Activated CD4-positive, alpha-beta T cell treated with anti-CD3 and anti-CD28 coated beads, Interleukin-2, amount 50 U/mL, for 4 hours (primary cell): ENCODE measurements around the gene CCR8.
"Not testable (repeated sequence)": the region's sequence is repeated elsewhere in the genome, so short reads cannot be mapped to it uniquely, and the experiment has no call there.

Experiments
- DNase-seq, 2 experiments: peaks; one replicate each; pipeline ENCODE4 v3.0.0-alpha.2; 2020

CCR8 gene

DNA sequence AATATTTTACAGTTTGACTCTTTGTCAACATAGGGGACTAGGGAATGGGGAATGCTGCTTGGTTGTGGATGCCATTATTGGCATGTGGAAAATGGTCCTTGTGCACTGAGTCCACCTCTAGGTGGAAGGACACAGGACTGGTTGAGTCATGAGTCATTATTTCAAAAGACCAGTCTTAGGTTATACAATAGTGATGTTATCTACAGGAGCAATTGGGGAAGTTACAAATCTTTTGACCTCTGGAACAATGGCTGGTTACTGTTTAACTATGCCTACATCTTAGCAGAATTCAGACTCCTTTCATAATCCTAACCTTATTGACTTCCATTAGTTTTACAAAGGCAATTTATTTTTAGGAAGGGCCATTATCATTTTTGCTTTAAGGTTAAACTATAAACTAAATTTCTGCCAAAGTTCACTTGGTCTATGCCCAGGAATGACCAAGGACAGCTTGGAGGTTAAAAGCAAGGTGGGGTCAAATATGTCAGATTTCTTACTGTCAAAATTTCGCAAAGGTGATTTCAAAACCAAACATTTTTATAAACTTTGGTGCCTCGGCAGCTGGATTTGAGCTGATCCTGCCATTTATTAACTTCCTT, 11.8 kb upstream of the CCR8 start:
- DNase-seq = no peak

DNA sequence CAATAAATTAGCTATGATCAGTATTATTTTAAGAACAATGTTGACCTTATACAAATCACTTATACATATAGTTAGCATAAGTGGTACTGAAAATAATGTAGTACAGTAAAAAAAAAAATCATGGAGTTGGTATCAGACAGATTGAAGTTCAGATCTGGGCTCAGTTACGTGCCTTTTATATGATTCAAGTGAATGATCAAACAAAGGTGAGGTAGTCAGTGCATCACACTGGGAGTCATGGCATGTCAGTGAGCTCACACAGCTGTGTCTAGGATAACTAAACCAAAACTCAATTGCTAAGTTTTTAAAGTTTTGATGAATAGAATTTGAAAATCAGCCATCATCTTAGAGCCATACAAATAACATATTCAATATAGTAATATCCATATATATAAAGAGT, 11.2 kb upstream of the CCR8 start:
- no peak for DNase-seq

DNA sequence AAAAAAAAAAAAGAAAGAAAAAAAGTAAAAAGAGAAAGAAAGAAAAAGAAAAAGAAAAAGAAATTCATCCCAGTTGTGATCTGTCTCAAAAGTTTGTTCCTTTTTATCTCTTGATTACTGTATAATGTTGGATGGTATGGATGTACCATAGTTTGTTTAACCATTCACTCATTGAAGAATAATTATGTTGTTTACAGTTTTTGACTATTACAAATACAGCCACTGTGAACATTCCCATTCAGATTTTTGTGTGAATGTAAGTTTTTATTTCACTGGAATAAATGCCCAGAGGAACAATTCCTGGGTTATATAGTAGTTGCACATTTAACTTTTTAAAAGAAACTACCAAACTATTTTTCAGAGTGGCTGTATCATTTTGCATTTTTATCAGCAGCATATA, 10.3 kb upstream of the CCR8 start:
- DNase-seq = no peak

DNA sequence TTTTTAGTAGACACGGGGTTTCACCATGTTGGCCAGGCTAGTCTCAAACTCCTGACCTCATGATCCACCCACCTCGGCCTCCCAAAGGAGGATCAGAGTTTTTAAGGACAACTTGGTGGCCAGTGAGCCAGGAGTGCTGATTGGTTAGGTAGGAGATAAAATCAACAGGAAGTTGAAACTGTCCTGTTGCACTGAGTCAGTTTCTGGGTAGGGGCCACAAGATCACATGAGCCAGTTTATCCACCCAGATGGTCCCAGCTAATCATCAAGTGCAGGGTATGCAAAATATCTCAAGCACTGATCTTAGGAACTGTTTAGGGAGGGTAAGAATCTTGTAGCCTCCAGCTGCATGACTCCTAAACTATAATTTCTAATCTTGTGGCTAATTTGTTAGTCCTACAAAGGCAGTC, 7.9 kb upstream of the CCR8 start:
- DNase-seq = not testable (repeated sequence)

DNA sequence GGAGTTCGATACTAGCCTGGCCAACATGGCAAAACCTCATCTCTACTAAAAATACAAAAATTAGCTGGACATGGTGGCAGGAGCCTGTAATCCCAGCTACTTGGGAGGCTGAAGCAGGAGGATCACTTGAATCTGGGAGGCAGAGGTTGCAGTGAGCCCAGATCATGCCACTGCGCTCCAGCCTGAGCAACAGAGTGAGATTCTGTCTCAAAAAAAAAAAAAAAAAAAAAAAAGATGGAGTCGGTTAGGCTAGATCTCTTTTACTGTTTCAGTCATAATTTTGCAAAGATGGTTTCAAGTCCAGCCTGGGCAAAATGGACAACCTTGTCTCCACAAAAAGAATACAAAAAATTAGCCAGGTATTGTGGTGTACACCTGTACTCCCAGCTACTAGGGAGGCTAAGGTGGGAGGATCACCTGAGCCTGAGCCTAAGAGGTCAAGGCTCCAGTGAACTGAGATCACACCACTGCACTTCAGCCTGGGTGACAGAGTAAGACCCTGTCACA, 7.2 kb upstream of the CCR8 start:
- DNase-seq = not testable (repeated sequence)

DNA sequence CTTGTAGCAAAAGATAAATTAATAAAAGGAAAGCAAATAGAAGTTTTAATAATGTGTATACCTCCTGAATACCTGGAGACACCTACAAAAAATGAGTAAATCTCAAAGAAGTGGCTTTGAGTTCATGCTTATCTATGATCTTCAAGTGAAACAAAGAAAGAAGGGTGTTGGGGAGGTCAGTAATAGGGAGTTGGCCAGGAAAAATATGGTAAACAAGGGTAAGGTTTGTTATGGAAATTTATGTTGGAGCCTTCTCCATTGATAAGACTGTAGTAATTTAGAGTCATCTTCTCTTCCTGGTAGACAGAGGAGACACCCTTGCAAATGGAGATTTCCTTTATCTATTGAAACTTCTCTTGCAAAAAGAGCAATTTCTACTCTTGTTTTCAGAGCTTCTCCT, 6.6 kb upstream of the CCR8 start:
- DNase-seq = no peak

DNA sequence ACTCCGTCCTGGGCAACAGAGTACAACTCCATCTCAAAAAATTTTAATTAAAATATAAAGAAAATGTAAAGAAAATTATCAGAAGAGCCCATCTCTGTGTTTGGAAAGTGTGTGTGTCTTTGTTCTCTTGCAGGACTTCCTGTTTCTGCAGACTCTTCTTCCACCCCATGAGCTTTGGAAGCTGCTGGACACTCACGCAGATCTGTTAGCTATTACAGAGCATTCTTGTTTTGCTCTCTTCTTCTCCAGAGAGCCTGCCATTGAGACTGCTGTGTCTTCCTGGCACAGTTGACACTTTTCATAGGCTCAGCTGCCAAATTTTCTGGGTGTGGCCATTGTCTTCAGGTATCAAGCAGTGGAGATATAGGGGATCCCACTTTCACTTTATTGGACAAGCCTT, 6.0 kb upstream of the CCR8 start:
- DNase-seq = no peak

DNA sequence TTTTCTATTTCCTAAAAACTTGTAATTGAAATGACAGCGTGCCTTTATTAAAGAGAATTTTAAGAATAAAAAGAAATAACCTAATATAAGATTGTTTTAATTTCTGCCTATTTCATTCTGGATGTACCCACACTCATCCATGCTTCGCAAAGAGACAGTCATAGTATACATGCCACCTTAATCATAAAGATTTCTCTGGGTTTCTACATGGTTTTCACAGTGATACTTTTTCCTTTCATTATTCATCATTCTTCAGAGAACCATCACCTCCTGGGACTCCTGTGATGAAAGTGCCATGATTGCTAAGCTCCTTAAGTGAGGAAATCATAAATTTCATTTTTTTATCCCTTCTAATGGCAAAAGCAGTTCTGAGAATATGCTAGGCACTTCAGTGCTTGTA, 4.3 kb upstream of the CCR8 start:
- DNase-seq = no peak

DNA sequence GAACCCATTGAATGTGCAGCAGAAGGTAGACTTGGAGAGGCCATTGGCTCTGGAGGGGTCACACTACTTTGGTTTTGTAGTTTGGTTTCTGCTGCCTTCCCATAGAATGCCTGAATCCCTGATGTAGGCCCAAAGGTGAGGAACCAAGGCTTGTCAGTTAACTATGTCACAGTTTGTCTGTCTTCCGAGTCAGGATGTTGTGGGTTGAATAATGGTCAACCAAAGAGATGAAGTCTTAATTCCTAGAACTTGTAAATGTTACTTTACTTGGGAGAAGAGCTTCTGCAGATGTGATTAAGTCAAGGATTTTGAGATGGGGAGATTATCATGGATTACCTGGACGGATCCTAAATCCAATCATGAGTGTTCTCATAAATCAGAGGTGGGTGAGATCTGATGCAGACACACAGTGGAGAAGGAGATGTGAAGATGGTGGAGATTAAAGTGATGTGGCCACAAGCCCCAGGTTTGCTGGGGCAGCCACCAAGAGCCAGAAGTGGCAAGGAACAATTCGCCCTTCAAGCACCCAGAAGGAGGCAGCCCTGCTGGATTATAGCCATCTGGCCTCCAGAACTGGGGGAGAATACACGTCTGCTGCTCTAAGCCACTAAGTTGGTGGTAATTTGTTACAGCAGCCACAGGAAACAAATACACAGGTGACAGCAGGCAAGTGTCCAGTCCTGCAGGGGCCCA, 2.3 kb upstream of the CCR8 start:
- DNase-seq = no peak

DNA sequence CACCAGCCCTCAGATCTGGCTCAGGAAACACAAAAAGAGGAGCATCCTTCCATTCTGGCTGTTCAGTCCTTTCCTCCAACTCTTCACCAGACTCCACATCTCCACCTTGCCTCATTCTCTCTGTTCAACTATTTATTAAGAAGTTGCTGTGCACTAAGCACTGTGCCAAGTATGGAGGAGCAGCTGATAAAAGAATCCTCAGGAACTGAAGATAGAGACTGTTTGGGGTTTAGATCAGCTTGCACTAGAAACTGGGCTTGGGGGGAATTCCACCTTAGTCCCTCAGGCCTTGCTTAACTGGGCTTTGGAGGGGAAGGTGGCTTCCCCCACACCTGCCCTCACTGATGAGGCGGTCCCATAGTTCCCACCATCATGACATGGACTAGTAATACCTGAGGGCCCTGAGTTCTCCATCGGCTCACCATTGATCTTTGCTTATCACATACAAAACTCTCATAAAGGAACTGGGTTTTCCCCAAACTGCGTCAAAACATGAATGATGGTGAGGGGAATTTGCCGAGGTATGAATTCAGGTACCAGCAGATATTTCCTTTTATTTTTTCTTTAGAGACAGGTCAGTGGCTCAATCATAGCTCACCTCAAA, 1.7 kb upstream of the CCR8 start:
- no peak for DNase-seq

DNA sequence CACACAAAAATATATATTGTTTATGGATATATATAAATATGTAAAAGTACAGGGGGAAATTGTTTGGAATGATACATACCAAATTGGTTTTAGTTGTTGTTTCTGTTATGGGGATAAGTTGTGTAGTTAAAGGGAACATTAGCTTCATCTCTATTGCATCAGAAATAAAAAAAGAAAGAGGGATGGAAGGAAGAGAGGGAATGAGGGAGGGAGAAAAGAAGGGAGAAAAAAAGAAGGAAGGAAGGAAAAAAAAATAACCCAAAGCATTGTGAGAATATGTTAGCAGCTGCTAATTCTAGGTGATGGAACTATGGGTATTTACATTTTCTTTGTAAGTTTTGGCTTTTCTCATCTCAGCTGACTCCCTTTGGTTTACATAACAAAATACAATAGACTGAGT, 1.3 kb downstream of the CCR8 start:
- no peak for DNase-seq

DNA sequence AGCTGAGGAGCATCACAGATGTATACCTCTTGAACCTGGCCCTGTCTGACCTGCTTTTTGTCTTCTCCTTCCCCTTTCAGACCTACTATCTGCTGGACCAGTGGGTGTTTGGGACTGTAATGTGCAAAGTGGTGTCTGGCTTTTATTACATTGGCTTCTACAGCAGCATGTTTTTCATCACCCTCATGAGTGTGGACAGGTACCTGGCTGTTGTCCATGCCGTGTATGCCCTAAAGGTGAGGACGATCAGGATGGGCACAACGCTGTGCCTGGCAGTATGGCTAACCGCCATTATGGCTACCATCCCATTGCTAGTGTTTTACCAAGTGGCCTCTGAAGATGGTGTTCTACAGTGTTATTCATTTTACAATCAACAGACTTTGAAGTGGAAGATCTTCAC, 3.0 kb downstream of the CCR8 start:
- DNase-seq = no peak

DNA sequence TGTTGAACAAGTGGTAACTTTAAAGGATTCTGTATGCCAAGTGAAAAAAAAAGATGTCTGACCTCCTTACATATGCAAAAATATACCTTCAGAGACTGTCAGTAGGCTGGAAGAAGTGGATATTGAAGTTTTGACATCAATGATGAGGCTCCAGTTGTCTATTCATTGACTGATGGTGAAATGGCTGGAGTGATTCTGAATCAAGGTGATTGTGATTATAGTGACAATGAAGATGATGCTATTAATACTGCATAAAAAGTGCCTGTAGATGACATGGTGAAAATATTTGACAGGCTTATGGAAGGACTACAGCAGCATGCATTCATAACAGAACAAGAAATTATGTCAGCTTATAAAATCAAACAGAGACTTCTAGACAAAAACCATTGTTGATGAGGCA, 4.1 kb downstream of the CCR8 start:
- no peak for DNase-seq

DNA sequence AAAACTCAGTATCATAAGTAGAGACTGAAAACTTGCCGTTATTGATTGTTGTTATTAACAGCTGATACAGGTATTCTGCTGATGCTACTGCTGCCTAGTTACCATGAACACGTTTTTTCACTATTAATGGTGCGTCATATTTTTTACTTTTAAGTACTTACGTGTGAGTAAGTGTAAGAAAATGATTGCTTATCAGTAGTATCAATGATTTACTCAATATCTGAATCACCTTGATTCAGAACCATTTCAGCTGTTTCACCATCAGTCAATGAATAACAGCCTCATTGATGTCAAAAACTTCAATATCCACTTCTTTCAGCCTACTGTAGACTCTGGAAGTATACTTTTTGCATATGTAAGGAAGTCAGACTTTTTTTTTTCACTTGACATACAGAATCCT, 4.7 kb downstream of the CCR8 start:
- DNase-seq = no peak

DNA sequence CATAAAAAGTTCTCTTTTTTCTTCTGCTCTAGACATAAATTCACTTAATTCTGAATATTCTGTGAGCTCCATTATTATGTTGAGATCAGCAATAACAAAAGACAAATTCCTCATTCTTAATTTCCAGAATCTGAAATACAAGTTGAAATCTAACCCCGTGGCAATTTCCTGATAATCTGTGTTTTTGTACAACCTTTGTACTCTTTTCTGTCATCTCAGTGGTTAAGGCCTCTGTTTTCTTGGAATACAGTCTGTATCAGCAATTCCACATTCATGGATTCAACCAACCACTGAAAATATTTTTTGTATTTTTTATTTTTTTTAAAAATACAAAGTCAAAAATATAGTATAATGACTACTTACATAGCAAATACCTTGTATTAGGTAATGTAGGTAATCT, 8.7 kb downstream of the CCR8 start:
- no peak for DNase-seq

DNA sequence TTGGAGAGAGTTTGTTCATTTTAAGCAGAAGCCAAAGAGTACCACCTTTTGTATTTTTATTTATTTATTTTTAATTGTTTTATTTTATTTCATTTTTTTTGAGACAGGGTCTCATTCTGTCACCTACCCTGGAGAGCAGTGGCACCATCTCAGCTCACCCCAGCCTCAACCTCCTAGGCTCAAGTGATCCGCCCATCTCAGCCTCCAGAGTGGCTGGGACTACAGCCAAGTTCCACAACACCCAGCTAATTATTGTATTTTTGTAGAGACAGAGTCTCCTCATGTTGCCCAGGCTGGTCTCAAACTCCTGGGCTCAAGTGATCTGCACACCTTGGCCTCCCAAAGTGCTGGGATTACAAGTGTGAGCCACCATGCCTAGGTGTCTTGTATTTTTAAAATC, 9.6 kb downstream of the CCR8 start:
- DNase-seq = no peak

DNA sequence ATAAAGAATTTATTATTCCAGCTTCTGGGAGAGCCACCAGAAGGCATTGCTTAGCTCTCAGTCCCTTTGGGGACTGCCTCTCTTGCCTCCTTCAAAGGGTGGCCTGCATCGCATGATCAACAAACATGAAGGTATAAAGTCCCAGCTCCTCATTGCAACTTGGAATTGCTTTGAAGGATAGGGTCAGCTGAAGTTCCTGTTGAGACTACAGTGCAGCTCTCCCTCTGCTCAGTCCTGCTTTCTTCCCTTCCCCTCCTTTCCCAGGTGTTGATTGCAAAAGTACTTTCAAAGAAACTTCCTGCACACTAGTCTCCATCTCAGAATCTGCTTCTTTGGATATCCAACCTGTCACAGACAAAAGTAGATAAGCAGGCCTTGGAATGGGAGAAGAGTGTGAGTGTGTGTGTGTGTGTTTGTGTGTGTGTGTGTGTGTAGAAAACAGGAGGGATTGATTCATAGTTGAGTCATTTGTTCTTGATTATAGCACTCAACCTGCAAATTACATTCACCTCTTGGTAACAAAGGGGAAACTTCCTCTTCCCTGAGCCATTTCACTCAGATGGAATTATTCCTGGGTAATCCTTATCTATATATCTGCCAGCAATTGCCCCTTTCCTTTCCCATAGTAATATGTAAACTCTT, 13.7 kb downstream of the CCR8 start:
- no peak for DNase-seq

DNA sequence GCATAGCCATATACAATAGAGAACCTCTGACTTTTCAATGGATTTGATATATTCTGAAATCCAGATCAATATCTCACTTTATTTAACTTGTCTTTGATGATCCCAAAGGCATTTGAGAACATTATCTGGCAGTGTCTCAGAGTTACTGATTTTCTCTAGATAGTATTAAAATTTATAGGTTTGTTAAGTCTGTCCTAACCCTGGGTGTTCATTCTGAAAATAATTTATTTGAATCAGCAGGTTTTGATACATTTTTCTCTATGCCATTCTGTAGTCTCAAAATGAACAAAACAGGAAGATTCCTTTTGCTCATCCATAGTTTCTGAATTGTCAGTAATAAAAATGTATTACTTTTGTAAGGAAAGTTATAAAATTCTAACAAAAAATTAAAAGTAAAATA, 14.3 kb downstream of the CCR8 start:
- DNase-seq = no peak

DNA sequence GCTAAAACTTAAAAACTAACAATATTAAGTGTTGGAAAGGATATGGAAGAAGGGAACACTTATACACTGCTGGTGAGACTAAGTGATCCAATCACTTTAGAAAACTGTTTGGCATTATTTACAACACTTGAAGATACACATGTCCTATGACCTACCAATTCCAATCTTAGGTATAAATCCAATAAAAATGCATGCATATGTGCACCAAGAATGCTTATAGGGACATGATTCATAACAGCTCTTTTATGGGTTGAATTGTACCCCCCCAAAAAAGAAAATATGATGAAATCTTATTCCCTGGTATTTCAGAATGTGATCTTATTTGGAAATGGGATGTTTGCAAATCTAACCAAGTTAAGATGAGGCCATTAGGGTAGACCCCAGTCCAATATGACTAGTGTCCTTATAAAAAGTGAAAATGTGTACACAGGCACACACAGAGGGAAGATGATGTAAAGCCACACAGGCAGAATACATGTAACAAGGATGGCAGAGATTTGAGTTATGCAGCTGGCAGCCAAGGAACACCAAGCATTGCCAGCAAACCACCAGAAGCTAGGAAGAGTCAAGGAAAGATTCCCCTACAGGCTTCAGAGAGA, 15.3 kb downstream of the CCR8 start:
- DNase-seq = no peak

DNA sequence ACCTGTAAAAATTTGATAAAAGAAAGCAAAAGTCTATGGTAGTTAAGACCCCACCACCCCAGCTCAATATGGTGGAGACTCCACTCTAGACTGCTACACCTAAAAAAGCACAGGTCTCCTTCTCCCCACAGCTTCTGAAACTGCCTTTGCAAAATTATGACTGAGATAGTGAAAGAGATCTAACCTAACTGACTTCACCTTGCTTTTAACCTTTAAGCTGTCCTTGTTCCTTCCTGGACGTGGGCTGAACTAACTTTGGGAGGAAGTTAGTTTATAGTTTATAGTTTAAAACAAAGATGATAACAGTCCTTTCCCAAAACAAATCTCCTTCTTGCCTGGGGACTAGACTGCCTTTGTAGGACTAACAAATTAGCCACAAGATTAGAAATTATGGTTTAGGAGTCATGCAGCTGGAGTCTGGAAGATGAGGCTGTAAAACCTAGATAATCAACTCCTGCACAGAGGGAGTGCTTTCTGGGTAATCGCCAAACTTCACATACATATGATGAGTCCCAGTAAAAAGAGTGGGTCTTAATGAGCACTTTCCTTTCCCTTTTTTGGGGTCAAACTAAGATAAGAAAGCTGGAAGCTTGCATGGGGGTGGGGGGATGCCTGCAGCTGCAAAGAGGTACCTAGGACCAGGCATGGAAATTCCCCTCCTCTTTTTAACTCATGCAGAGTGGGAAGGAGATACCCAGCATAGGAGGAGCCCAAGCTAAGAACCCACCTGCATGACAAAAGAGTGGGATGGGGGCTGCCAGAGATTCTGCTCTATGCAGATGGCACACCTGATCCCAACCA, 17.5 kb downstream of the CCR8 start:
- DNase-seq = no peak

DNA sequence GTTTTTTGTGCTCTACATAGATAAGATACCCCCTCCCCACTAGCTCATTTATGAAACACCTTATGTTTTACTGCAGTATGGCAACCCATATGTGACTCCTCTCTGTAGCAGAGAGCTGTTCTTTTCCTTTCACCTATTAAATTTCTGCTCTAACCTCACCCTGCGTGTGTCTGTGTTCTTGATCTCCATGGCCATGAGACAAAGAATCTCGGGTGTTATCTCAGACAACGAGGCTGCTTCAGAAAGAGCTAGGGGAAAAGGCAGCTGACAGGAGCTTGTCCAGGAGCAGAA, 18.0 kb downstream of the CCR8 start:
- DNase-seq = no peak

DNA sequence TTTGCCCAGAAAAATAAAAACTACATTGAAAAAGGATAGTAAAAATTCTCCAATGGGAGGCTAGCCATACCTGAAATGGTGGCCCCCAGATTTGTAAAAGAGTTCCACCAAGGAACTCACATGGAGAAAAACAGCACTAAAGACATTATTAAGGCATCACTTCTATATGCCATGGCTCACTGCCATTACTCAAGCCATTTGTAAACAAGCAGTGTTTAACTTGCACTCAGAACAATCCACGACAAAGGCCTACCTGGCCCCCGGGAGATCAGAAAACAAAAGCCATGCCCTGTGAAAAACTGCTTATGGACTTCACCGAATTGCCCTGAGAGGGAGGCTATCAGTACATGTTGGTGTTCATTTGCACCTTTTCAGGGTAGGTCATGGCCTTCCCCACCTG, 19.6 kb downstream of the CCR8 start:
- DNase-seq = no peak

DNA sequence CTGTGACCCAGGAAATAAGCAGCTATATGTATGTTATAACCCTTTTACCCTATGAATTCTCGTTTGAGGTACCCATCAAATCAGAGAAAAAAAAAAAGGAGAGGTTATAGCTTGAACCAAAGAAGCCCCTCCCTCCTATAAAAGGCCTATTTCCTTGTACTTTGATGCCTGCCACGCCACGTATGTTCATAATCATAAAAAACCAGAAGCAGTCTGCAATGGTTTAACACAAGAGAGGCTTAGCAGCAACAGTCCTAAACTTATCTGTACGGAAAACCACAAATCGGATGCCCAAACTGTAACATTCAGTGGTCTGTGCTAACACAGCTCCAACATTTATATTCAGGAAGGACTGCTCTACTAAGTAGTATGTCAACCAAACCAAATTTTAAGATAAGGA, 21.2 kb downstream of the CCR8 start:
- DNase-seq = no peak
